Neuronal stem cell (in vitro differentiated cells): ENCODE measurements around the gene TAF4B.

Experiments
- DNase-seq: peaks from one replicate; pipeline ENCODE4 v3.0.0-alpha.2; 2013; ENCODE audit warnings: low spot score
- H2AFZ ChIP-seq: one replicate; pipeline ENCODE4 v1.6.1; 2013; ENCODE audit warnings: mild to moderate bottlenecking, low read length, inconsistent platforms
- H2AK5ac ChIP-seq: 2 replicates; pipeline ENCODE4 v1.6.1; 2013; ENCODE audit warnings: low read depth, mild to moderate bottlenecking, inconsistent platforms, low read length, moderate library complexity, mixed read lengths
- H2BK120ac ChIP-seq: 2 replicates; pipeline ENCODE4 v1.6.1; 2013; ENCODE audit warnings: low read depth, mild to moderate bottlenecking, inconsistent platforms, low read length, moderate library complexity, mixed read lengths
- H2BK12ac ChIP-seq: one replicate; pipeline ENCODE4 v1.6.1; 2013; ENCODE audit warnings: low read length, inconsistent platforms
- H2BK15ac ChIP-seq: 2 replicates; pipeline ENCODE4 v1.6.1; 2013; ENCODE audit warnings: mild to moderate bottlenecking, low read length, inconsistent platforms, mixed read lengths
- H2BK5ac ChIP-seq: one replicate; pipeline ENCODE4 v1.6.1; 2013; ENCODE audit warnings: inconsistent platforms, mild to moderate bottlenecking, low read length, moderate library complexity
- H3K14ac ChIP-seq: one replicate; pipeline ENCODE4 v1.6.1; 2013; ENCODE audit warnings: low read length, inconsistent platforms
- H3K18ac ChIP-seq: 2 replicates; pipeline ENCODE4 v1.6.1; 2013; ENCODE audit warnings: low read length, inconsistent platforms
- H3K23ac ChIP-seq: 2 replicates; pipeline ENCODE4 v1.6.1; 2013; ENCODE audit warnings: low read depth, mild to moderate bottlenecking, mixed read lengths, low read length, inconsistent platforms; ENCODE audit not compliant: poor library complexity
- H3K27ac ChIP-seq: replicated peaks from 3 replicates; pipeline ENCODE4 v1.5.1; 2013; ENCODE audit warnings: low read length, inconsistent platforms
- H3K27me3 ChIP-seq, 3 experiments: 2 replicates each; pipeline ENCODE4 v1.6.1; 2013; ENCODE audit warnings: low read length in 3 of 3, mild to moderate bottlenecking in 2 of 3, inconsistent platforms in 1 of 3, low read depth in 1 of 3, mixed read lengths in 1 of 3, moderate library complexity in 1 of 3; ENCODE audit not compliant: control insufficient read depth in 3 of 3, insufficient read depth in 3 of 3
- H3K36me3 ChIP-seq, 2 donors: replicated peaks in 1 of 2; 2 replicates each; pipeline ENCODE4 v1.6.1; 2013; ENCODE audit warnings: low read length in 2 of 2; ENCODE audit not compliant: control insufficient read depth in 2 of 2, insufficient read depth in 2 of 2
- H3K4ac ChIP-seq: 2 replicates; pipeline ENCODE4 v1.6.1; 2013; ENCODE audit warnings: inconsistent platforms, mild to moderate bottlenecking, low read length, moderate library complexity
- H3K4me1 ChIP-seq, 2 donors: 1 replicate in 1 of 2; 2 replicates in 1 of 2; pipeline ENCODE4 v1.6.1; 2013; ENCODE audit warnings: low read length in 2 of 2, low read depth in 1 of 2; ENCODE audit not compliant: control insufficient read depth in 2 of 2, insufficient read depth in 1 of 2
- H3K4me2 ChIP-seq: one replicate; pipeline ENCODE4 v1.6.1; 2013; ENCODE audit warnings: mild to moderate bottlenecking, low read length, inconsistent platforms; ENCODE audit not compliant: insufficient read depth, poor library complexity, severe bottlenecking
- H3K4me3 ChIP-seq, 2 donors: 2 replicates each; pipeline ENCODE4 v1.5.1; 2013; ENCODE audit warnings: low read length in 2 of 2, mild to moderate bottlenecking in 2 of 2, inconsistent platforms in 1 of 2, moderate library complexity in 1 of 2
- H3K79me1 ChIP-seq: one replicate; pipeline ENCODE4 v1.6.1; 2013; ENCODE audit warnings: low read depth, mild to moderate bottlenecking, inconsistent platforms, low read length, moderate library complexity
- H3K9ac ChIP-seq: one replicate; pipeline ENCODE4 v1.6.1; 2013; ENCODE audit warnings: mild to moderate bottlenecking, low read depth, low read length, inconsistent platforms; ENCODE audit not compliant: poor library complexity
- H3K9me3 ChIP-seq, 2 donors: replicated peaks in 1 of 2; 2 replicates each; pipeline versions ENCODE3 to v1.6.1; 2013; ENCODE audit warnings: low read length in 2 of 2, mild to moderate bottlenecking in 2 of 2, inconsistent platforms in 1 of 2, low read depth in 1 of 2, mixed read lengths in 1 of 2, moderate library complexity in 1 of 2; ENCODE audit not compliant: control insufficient read depth in 2 of 2, insufficient read depth in 1 of 2
- H4K8ac ChIP-seq: one replicate; pipeline ENCODE4 v1.6.1; 2013; ENCODE audit warnings: low read depth, mild to moderate bottlenecking, inconsistent platforms, low read length, moderate library complexity
- H4K91ac ChIP-seq: one replicate; pipeline ENCODE4 v1.6.1; 2013; ENCODE audit warnings: low read length, low read depth, mild to moderate bottlenecking, inconsistent platforms; ENCODE audit not compliant: poor library complexity
- WGBS, 2 donors: extraction: QIAGEN DNeasy Blood & Tissue Kit; methylation state at CpG; one replicate each; pipeline ENCODE4 v1.1.7; 2013; ENCODE audit warnings: missing lambda C conversion rate in 2 of 2, mixed read lengths in 1 of 2; ENCODE audit not compliant: insufficient read length in 2 of 2, insufficient replicate concordance in 1 of 2; ENCODE audit errors: extremely low coverage in 2 of 2; 5-methylcytosine and 5-hydroxymethylcytosine counted together

Gene TAF4B

GRCh38 chr18:26394047-26394654 lies 167.9 kb downstream of the TAF4B start:
- no peak for DNase-seq
- no peak overlapping the region for H3K14ac ChIP-seq
- no peaks in the 10 kb centered on the region for H3K79me1 ChIP-seq
- no peaks in the 10 kb centered on the region for H3K36me3 ChIP-seq
- H3K9ac ChIP-seq: no peak overlapping the region
- no peak overlapping the region for H3K27ac ChIP-seq
- no peak overlapping the region for H3K4ac ChIP-seq
- WGBS, 2 donors: no CpG with 5 or more reads among the region's 5 CpGs
- no peak overlapping the region for H2BK5ac ChIP-seq
- H3K9me3 ChIP-seq: no peaks in the 10 kb centered on the region
- no peak overlapping the region for H4K8ac ChIP-seq
- no peak overlapping the region for H2BK15ac ChIP-seq
- H3K18ac ChIP-seq: no peak overlapping the region
- H3K4me1 ChIP-seq: no peaks in the 10 kb centered on the region
- H3K27me3 ChIP-seq: no peaks in the 10 kb centered on the region
- no peak overlapping the region for H2BK12ac ChIP-seq
- H3K23ac ChIP-seq: no peak overlapping the region
- H2BK120ac ChIP-seq: no peak overlapping the region
- H2AFZ ChIP-seq: no peak overlapping the region
- no peak overlapping the region for H4K91ac ChIP-seq
- no peak overlapping the region for H3K4me2 ChIP-seq
- H2AK5ac ChIP-seq: no peak overlapping the region
- H3K4me3 ChIP-seq: no peak overlapping the region

DNA sequence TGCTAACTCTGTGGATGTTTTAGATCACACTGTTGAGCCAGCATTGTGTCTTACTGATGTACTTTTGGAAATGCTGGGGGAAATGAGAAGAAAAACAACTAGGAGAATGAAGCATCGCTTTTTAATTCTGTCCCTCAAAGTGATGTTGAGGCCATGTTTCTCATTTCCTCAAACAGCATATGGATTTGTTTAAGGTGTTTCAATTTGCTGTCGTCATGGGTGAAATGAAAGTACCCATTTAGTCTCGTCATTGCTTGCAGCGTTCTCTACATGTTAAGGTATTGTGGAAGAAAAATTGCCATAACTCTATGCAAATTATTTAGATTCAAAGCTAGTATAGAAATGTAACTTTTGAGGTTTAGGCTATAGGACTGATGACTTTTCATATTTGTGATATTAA lies 170.8 kb downstream of the TAF4B start:
- no peak overlapping the region for H3K14ac ChIP-seq
- no peak overlapping the region for H4K91ac ChIP-seq
- no peak overlapping the region for H3K4me3 ChIP-seq
- WGBS, 2 donors: no CpG with 5 or more reads among the region's 4 CpGs
- H3K4me1 ChIP-seq: no peaks in the 10 kb centered on the region
- H2BK5ac ChIP-seq: no peak overlapping the region
- H3K9ac ChIP-seq: no peak overlapping the region
- no peak overlapping the region for H4K8ac ChIP-seq
- H2AK5ac ChIP-seq: no peak overlapping the region
- no peak overlapping the region for H3K18ac ChIP-seq
- DNase-seq: no peak
- H2BK120ac ChIP-seq: no peak overlapping the region
- H3K27ac ChIP-seq: no peak overlapping the region
- no peak overlapping the region for H3K4ac ChIP-seq
- no peaks in the 10 kb centered on the region for H3K27me3 ChIP-seq
- no peak overlapping the region for H3K4me2 ChIP-seq
- H3K36me3 ChIP-seq: no peaks in the 10 kb centered on the region
- H2BK12ac ChIP-seq: no peak overlapping the region
- H3K9me3 ChIP-seq: no peaks in the 10 kb centered on the region
- H2AFZ ChIP-seq: no peak overlapping the region
- no peak overlapping the region for H3K23ac ChIP-seq
- no peak overlapping the region for H2BK15ac ChIP-seq
- no peaks in the 10 kb centered on the region for H3K79me1 ChIP-seq

DNA sequence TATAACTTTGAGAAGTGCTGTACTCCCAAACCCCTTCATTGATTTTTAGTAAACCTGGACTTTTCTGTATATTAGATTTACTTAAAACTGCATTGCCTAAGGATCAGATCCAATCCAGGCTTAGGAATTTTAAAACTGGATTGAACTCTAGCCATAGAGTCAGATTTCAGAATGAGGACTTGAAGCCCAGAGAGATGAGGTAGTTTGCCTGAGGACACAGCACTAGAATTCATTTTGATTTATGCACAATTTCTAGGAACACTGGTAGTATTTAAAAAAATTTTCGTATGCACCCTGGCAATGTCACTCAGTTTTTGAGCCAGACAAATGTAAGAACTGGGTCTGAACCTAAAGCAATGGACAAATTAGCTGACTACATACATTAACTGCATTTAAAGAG lies 177.2 kb downstream of the TAF4B start:
- Histone ChIP-seq H3K27me3 (no peaks in the 10 kb centered on the region), H2BK12ac (no peak overlapping the region), H3K9me3 (no peaks in the 10 kb centered on the region), H3K79me1 (no peaks in the 10 kb centered on the region), H3K18ac (no peak overlapping the region), H2AFZ (no peak overlapping the region), H2BK120ac (no peak overlapping the region), H3K27ac (no peak overlapping the region), H3K4me3 (no peak overlapping the region), H3K4ac (no peak overlapping the region), H3K4me1 (no peaks in the 10 kb centered on the region), H3K14ac (no peak overlapping the region), H3K9ac (no peak overlapping the region), H3K36me3 (no peaks in the 10 kb centered on the region), H2BK5ac (no peak overlapping the region), H2AK5ac (no peak overlapping the region), H3K4me2 (no peak overlapping the region), H2BK15ac (no peak overlapping the region), H4K91ac (no peak overlapping the region), H4K8ac (no peak overlapping the region), H3K23ac (no peak overlapping the region)
- no peak for DNase-seq
- no CpG with 5 or more reads among the region's 1 CpG for WGBS, 2 donors

DNA sequence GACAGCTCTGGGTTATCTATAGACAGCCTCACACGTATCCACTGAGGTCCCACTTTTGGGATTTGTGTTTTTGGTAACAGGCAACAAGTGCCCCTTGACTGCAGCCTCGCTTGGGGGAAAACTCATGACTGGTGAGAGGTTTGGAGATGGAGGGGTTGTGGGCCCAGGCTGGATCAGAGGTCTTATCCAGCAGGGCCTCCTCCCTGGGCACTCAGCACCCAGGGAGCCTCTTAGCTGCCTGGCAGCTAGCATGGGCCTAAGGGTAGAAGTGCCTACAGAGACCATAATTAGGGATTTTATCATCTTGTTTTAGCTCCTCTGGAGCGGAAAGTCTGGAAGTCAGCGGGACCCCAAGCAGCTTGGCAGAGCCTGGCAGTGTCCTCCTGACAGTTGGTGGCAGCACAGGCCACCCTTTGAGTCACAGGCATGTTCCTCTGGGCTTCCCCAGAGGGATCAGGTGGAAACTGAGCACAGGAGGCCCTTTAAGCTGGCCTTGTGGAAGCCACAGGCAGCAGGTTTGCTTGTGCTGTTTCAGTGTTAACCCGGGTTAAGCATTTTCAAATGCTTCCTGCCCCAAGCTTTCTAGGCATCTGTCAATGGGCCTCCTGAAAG lies 179.1 kb downstream of the TAF4B start:
- H3K23ac ChIP-seq: no peak overlapping the region
- no peaks in the 10 kb centered on the region for H3K9me3 ChIP-seq
- H2AFZ ChIP-seq: no peak overlapping the region
- H4K91ac ChIP-seq: no peak overlapping the region
- H2BK12ac ChIP-seq: no peak overlapping the region
- H3K18ac ChIP-seq: no peak overlapping the region
- H2BK5ac ChIP-seq: no peak overlapping the region
- H2BK120ac ChIP-seq: no peak overlapping the region
- no peak overlapping the region for H3K27ac ChIP-seq
- H3K4me2 ChIP-seq: no peak overlapping the region
- H4K8ac ChIP-seq: no peak overlapping the region
- H3K4me1 ChIP-seq: no peaks in the 10 kb centered on the region
- H3K4me3 ChIP-seq: no peak overlapping the region
- no peaks in the 10 kb centered on the region for H3K36me3 ChIP-seq
- peaks cover 0 to 4% (median 0%) of the 10 kb centered on the region in 3 experiments for H3K27me3 ChIP-seq
- no CpG with 5 or more reads among the region's 5 CpGs for WGBS, 2 donors
- H2AK5ac ChIP-seq: no peak overlapping the region
- no peak overlapping the region for H3K4ac ChIP-seq
- H3K79me1 ChIP-seq: no peaks in the 10 kb centered on the region
- no peak overlapping the region for H3K14ac ChIP-seq
- H3K9ac ChIP-seq: no peak overlapping the region
- H2BK15ac ChIP-seq: no peak overlapping the region
- DNase-seq: no peak
